Measurements from ENCODE around the gene TXNL4A.

Gene TXNL4A

DNA sequence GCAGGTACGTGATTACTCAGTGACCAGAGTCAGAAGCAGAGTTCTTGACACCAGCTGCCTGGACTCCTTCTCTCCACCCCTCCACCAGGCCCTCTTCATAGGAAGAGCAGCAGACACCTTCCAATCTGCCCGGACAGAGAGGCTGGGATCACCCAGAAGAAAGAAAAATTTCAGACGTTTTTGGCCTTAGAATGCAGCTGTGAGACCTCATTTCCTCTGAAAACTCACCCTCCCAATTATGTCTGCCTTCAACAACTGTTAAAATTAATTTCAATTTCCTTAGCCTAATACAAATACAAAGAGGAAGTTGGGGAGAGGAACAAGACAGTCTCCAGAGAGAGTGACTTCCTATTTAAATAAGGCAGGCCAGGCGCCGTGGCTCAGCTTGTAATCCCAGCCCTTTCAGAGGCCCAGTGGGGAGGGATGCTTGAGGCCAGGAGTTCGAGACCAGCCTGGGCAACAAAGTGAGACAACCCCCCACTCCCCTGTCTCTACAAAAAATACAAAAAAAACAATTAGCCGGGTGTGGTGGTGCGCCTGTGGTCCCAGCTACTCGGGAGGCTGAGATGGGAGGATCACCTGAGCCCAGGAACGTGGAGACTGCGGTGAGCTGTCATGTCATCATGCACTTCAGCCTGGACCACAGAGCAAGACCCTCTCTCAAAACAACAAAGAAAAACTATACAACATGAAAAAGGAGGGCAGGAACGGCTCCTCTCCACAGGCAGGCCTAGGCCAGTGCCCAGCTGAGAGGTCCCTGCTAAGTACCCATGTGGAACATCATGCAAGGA, 38.5 kb downstream of the TXNL4A start:
- in situ Hi-C loops (cut with MboI; ENCODE audit: low sequenced_read_pairs): no loop called here

DNA sequence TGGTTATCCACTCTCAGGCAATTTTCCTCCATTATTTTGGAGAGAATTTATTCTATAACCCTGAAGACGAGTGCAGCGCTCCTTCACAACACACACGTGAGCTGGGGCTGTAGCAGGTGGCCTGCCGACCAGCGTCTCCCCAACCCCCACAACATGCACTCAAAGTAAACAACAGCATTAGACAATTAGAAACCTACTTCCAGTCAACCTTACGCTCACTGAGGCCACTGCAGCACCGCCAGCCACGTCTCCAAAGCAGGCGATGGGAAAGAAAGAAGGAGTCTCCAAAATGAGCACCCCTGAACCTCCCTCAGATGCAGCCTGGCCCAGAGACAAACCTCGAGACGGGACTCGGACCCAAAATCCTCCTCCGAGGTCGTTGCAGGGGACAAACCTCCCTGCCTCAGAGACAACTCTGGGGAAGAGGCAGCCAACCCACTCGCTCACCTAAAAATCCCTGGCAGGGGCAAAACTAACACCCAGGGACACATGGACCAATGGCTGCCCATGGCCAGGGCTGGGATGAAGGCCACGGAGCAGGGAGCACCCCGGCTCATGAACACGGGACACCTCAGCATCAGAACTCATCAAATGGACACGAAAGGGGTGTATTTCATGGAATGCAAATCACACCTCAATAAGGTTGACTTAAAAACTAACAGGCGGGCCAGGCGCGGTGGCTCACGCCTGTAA, 39.5 kb downstream of the TXNL4A start:
- in situ Hi-C loops (cut with MboI; ENCODE audit: low sequenced_read_pairs): no loop called here

GRCh38 chr18:79947881-79948610, 40.3 kb downstream of the TXNL4A start:
- in situ Hi-C loops (cut with MboI; ENCODE audit: low sequenced_read_pairs): no loop called here

GRCh38 chr18:79947054-79947755, 41.2 kb downstream of the TXNL4A start:
- in situ Hi-C loops (cut with MboI; ENCODE audit: low sequenced_read_pairs): no loop called here

GRCh38 chr18:79945118-79946042, 43.0 kb downstream of the TXNL4A start:
- in situ Hi-C loops (cut with MboI; ENCODE audit: low sequenced_read_pairs): no loop called here

DNA sequence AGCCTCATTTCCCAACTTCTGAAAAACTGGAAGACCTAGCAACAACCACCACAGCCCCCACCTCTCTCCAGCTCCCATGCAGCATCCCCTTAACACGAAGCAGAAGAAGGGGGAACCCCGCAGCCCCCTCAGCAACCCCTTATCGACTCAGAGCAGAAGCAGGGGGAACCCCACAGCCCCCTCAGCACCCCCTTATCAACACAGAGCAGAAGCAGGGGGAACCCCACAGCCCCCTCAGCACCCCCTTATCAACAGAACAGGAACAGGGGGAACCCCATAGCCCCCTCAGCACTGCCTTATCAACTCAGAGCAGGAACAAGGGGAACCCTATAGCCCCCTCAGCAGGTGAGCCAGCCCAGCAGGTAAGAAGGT, 43.6 kb downstream of the TXNL4A start:
- in situ Hi-C loops (cut with MboI; ENCODE audit: low sequenced_read_pairs): no loop called here

- in situ Hi-C loops (cut with MboI; ENCODE audit: low sequenced_read_pairs): no loop called here
Measured at GRCh38 chr18:79944126-79944731, 44.1 kb downstream of the TXNL4A start.

DNA sequence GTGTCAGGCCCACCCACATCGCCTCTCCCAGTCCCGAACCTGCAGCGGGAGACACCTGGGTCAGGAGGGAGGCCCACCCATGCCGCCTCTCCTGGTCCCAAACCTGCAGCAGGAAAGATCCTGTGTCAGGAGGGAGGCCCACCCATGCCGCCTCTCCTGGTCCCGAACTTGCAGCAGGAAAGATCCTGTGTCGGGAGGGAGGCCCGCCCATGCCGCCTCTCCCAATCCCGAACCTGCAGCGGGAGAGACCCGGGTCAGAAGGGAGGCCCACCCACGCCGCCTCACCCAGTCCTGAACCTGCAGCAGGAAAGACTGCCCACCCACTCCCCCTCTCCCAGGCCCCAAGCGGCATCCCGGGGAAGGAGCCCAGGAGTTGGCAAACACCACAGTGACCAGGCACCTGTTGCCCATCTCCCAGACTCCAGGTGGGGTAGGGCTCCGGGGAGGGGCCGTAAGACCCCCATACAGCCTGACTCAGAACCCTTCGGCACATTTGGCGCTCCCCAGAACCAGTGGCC, 44.7 kb downstream of the TXNL4A start:
- in situ Hi-C loops (cut with MboI; ENCODE audit: low sequenced_read_pairs): no loop called here

DNA sequence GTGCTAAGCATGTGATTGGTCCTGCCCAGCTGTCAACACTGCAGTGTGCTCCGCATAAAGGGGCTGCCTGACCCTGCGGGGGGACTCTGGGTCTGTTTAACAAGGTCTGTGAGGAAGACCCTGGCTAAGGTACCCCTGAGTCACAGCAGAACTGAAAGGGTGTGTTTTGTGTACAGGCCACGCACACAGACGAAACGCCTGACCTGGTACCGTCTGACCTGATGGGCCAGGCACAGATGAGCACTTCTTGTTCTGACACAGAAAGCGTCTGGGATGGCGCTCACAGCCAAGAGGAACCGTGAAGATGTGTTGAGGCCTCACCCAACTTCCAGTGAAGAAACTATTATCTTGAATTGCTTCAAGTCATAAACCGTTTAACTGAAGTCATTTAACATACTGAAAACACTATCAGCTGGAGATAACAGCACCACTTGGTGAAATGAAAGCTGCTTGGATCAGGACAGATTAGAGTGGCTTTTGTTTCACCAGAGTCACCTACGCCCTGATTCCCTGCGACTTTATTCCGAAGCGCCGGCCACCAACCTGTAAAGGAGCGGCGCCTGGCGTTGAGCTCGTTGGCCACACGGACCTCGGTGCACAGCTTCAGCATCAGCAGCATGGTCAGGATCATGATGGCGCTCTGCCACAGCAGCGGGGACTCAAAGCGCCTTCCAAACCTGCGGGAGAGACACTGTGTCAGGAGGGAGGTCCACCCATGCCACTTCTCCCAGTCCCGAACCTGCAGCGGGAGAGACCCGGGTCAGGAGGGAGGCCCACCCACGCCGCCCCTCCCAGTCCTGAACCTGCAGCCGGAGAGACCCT, 45.4 kb downstream of the TXNL4A start:
- in situ Hi-C loops (cut with MboI; ENCODE audit: low sequenced_read_pairs): no loop called here

DNA sequence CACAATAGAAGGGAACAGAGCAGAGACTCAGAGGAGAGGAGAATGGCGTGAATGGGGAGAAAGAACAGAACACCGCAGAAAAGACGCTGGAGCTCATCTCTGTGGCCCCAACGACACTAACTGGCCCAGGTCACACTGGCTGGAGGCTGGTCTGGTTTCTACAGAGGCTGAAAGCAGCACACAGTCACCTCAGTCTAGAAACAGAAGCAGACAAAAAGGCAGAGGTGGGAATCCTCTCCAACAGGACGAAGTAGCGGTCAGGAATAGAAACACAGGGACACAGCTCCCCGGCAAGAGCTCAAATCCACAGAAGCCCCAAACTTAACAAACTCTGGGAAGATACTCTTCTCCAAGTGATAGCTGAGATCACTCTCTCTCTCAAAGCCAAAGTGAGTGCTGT, 46.2 kb downstream of the TXNL4A start:
- in situ Hi-C loops (cut with MboI; ENCODE audit: low sequenced_read_pairs): no loop called here

DNA sequence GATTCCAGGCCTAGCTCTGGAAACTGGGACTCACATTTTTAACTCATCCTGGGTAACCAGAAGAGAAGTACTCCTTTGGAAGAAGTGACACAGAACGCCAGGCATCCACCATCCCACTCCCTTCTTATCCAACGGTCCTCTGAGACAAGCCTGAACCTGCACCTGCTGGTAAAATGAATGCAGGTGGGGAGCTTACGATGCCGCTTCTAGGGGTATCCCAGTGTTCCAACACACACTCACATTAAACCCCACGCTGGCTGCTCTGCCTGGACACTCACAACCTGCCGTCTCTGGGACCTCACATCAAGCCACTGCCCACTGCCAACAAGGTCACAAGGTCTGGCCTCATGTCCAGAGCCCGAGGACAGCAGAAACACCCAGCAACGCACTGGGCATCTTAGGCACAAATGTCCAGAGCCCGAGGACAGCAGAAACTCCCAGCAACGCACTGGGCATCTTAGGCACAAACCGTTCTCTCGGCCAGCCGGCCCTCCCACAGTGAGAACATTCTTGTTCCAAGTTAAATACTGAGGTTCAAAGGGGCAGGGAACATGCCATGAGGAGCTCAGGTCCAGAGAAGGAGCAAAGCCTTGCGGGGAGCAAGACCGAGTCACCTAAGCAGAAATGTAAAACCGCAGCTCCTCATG, 46.8 kb downstream of the TXNL4A start:
- in situ Hi-C loops (cut with MboI; ENCODE audit: low sequenced_read_pairs): no loop called here

DNA sequence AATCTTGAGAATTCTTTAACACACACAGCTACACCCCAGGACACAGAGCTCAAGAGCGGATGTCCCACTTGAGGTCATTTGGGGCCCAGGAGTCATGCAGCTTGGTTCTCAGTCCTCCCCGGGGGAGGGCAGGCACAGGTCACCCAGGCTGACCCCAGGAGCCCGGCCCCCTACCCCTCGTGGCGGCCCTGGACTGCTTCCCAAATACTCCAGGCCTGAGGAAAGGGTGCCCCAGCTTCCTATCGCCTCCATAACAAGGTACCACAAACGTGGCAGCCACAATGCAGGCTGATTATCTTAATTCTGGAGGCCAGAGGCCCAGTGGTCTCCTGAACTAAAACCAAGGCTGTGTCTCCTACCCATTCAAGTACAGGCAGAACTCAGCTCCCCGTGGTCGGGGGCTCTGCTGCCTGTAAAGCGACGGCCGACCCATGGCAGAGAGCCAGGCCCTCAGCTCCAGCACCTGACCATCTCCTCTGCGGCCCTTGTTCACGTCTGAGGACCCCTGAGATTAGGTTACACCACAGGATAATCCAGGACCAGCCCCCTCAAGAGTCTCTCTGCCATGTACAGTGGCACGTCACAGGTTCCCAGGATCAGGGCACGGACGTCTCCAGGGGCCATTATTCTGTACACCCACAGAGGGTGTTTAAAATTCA, 47.4 kb downstream of the TXNL4A start:
- in situ Hi-C loops (cut with MboI; ENCODE audit: low sequenced_read_pairs): no loop called here

DNA sequence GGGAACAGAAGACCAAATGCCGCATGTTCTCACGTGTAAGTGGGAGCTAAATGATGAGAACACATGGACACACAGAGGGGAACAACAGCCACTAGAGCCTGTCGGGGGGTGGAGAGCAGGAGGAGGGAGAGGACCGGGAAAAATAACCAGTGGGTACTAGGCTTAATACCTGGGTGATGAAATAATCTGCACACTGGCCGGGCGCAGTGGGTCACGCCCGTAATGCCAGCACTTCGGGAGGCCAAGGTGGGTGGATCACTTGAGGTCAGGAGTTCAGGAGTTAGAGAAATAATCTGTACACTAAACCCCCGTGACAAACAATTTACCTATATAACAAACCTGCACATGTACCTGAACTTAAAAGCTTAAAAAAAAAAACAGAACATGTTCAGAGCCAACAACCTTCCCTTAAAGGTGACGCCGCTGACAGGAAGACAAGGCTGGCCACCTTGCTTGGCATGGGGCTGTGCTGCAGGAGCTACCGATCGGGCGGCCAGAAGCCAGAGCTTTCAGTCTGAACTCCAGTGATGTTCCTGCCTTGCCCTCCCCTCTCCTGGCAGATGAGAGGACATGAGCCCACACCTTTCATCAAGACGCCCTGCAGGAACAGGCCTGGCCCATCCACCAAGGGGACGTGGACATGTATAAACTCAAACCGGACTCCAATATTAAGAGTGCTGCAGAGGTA, 48.1 kb downstream of the TXNL4A start:
- in situ Hi-C loops (cut with MboI; ENCODE audit: low sequenced_read_pairs): no loop called here

DNA sequence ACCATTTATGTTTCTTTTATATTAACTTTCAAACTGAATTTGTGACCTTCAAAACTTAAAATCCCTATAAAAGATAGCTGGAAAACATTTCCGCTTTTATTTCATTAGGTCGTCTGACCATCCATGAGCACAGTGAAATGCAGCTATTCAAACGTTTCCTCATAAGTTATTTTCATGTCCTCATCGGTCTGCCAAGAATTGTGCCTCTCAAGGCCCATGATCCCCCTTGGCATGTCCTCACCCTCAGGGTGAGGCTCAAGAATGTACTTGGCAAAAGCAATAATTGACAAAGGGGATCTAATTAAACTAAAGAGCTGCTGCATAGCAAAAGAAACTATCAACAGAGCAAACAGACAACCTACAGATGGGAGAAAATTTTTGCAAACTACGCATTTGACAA, 49.3 kb downstream of the TXNL4A start:
- in situ Hi-C loops (cut with MboI; ENCODE audit: low sequenced_read_pairs): no loop called here

DNA sequence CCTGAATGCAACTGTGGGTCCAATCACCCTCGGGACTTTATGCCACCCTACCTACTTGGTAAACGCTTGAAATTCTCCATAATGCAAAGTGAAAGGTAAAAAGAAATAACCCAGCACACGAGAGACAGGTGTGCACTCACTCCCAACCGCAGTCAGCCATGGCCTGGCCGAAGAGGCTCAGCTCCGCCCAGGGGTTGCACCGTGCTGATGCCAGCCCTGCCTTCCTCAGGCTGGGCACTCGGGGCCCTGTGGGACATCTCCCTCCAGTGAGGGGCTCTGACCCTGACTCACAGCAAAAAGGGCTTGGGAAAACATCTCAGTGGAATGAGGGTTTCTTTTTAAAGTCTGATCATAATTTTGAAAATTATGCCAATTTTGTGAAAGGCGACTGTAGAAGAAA, 50.2 kb downstream of the TXNL4A start:
- in situ Hi-C loops (cut with MboI; ENCODE audit: low sequenced_read_pairs): no loop called here

DNA sequence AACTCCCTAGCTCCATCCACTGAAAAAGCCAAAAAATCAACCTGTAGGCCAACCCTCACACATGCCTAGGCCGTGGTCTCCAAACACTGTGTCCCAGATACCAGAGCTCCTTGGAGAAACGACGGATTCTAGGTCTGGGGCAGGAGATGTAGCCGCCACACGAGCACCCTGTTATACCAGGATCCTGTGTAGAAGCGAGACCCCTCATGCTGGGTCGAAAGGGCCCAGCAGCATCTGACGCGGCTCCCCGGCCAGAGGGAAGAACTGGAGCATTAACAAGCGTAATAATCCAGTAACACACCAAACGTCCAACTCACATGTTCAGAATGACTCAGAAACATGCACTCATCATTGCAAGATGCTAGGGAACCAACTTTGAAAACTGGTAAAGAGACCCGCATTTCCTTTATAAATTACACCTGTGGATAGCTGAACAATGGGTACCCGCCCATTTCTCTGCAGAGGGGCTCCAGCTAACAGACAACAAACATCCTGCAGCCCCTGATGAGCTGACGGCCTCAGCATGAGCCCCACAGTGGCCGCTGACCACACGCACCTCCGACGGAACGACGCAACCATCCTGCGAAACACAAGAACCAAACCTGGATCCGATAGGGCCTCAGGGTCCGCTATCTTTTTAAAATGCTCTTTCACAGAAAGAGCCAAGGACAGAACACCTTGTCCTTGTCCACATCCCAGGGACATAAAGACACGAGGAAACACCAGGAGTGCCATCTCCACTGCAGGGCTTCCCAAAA, 51.1 kb downstream of the TXNL4A start:
- in situ Hi-C loops (cut with MboI; ENCODE audit: low sequenced_read_pairs): no loop called here
